Esophagus muscularis mucosa (tissue), 4 donors: ENCODE results near the gene FLT4. TPM values are rescaled to one million over a fixed set of nuclear protein-coding genes. Genes with fewer than 3 reads are reported as not detected.

Experiments
- DNase-seq: peaks from one replicate; pipeline ENCODE4 v3.0.0-alpha.2; 2017; ENCODE audit errors: extremely low spot score
- H3K27ac ChIP-seq, 4 donors: fragments of 200-600 bp; sonication (generic); replicated peaks in 1 of 4; 1 replicate in 3 of 4; 2 replicates in 1 of 4; pipeline ENCODE4 v1.5.1; 2016 to 2019; ENCODE audit warnings: mild to moderate bottlenecking in 1 of 4
- H3K27me3 ChIP-seq, 4 donors: fragments of 200-600 bp; sonication (generic); one replicate each; pipeline versions ENCODE4 v1.5.1 to v1.6.0; 2016 to 2019
- H3K36me3 ChIP-seq, 4 donors: fragments of 200-600 bp; sonication (generic); one replicate each; pipeline ENCODE4 v1.5.1; 2016 to 2019
- H3K4me1 ChIP-seq, 4 donors: fragments of 200-600 bp; sonication (generic); one replicate each; pipeline ENCODE4 v1.5.1; 2016 to 2019
- H3K4me3 ChIP-seq, 4 donors: fragments of 200-600 bp; sonication (generic); 1 replicate in 2 of 4; 2 replicates in 2 of 4; pipeline ENCODE4 v1.5.1; 2016 to 2019; ENCODE audit warnings: mild to moderate bottlenecking in 4 of 4, moderate library complexity in 1 of 4
- H3K9me3 ChIP-seq, 4 donors: fragments of 200-600 bp; sonication (generic); 1 replicate in 3 of 4; 2 replicates in 1 of 4; pipeline ENCODE4 v1.5.1; 2016 to 2019
- EP300 ChIP-seq: sonication (generic); formaldehyde crosslinking; IDR thresholded peaks from one replicate; pipeline ENCODE4 v1.6.1; 2017; ENCODE audit warnings: antibody characterized with exemption
- POLR2A ChIP-seq: fragments of 450-650 bp; IDR thresholded peaks from one replicate; pipeline ENCODE4 v1.6.1; 2017; ENCODE audit warnings: antibody characterized with exemption, moderate library complexity, mild to moderate bottlenecking, low read depth
- POLR2AphosphoS5 ChIP-seq, 2 donors: sonication (generic); formaldehyde crosslinking; IDR thresholded peaks; one replicate each; pipeline ENCODE4 v1.6.1; 2017; ENCODE audit warnings: antibody characterized with exemption in 2 of 2
- WGBS: methylation state at CpG from one replicate; pipeline ENCODE4 v1.1.5; 2018; 5-methylcytosine and 5-hydroxymethylcytosine counted together
- intact Hi-C: fragments of 100-400 bp; cut with DNase I; formaldehyde crosslinking; loops from one replicate; pipeline ENCODE4 v1.15.1; 2023
- total RNA-seq, 4 donors: library from RNA; depleted of rRNA; stranded (reverse); fragments of >200 nt; gene quantifications; one replicate each; pipeline versions ENCODE4 v1.1.0 to v1.2.1, GENCODE V29; 2016
- TF ChIP-seq, protein P1 (sequence below), 3 experiments: fragments of 200-600 bp in 2 of 3; fragments of 450-650 bp in 1 of 3; sonication (generic) in 2 of 3; IDR thresholded peaks; one replicate each; pipeline ENCODE4 v1.5.1; 2017 to 2019; ENCODE audit warnings: antibody characterized with exemption in 3 of 3, mild to moderate bottlenecking in 2 of 3, moderate library complexity in 1 of 3

FLT4 gene
- total RNA-seq: 10 to 100 TPM; 10.4 to 15.6 (median 11.8) TPM

DNA sequence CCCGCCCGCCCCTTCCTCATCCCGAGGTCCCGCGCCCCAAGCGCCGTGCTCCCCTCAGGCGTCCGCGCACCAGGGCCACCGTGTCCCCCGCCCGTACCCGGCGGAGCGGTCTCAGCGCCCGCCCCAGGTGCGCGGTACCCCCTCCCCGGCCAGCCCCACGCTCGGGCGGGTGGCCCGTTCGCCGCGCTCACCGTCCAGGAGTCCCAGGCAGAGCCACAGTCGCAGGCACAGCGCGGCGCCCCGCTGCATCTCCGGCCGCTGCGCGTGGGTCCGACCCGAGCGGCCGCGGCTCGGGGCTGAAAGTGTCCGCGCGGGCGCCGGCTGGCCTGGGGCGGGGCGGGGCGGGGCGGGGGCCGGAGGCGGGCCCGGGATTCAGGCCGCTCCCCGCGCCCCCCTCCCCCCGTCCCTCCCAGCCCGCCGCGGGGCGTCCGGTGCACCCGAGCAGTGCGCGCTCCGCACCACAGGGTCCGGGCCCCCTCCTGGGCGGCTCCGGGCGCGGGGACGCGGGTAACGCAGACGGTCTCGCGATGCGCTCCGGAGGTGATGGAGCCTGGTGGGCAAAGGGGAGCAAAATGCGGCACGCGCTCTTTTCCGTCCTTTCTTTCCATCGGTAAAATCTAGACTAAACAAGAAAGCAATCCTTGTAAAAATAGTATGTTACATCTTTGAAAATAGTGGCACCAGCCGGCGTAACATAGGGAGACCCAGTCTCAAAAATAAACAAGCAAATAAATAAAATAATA, at the start of gene FLT4:
Gene FLT4 (minus strand): TSS at position 304 of the 743 bp plus-strand sequence. CDS start 55 bp downstream, at position 249.
- Histone ChIP-seq H3K9me3 (no peaks in the 10 kb centered on the region), H3K36me3 (no peaks in the 10 kb centered on the region), H3K27me3 (peaks cover 0 to 90% (median 13%) of the 10 kb centered on the region in 4 donors), H3K4me1 (peaks cover 9 to 44% (median 27%) of the 10 kb centered on the region in 4 donors), H3K27ac (peak within 1 kb of the TSS in 2 of 4 donors; percentile 48 to 53), H3K4me3 (peak within 1 kb of the TSS; percentile 52 to 61 (median 53))
- intact Hi-C loops: no loop called here
- no peak for DNase-seq
- 2% methylated on average over 32 of the region's 89 CpGs for WGBS
- TF ChIP-seq POLR2AphosphoS5 (IDR thresholded peaks at IDR 0.05): no peak
- no peak for TF ChIP-seq EP300
- TF ChIP-seq, protein P1, sequence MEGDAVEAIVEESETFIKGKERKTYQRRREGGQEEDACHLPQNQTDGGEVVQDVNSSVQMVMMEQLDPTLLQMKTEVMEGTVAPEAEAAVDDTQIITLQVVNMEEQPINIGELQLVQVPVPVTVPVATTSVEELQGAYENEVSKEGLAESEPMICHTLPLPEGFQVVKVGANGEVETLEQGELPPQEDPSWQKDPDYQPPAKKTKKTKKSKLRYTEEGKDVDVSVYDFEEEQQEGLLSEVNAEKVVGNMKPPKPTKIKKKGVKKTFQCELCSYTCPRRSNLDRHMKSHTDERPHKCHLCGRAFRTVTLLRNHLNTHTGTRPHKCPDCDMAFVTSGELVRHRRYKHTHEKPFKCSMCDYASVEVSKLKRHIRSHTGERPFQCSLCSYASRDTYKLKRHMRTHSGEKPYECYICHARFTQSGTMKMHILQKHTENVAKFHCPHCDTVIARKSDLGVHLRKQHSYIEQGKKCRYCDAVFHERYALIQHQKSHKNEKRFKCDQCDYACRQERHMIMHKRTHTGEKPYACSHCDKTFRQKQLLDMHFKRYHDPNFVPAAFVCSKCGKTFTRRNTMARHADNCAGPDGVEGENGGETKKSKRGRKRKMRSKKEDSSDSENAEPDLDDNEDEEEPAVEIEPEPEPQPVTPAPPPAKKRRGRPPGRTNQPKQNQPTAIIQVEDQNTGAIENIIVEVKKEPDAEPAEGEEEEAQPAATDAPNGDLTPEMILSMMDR (IDR thresholded peaks at IDR 0.05): no peak
- no peak for TF ChIP-seq POLR2A

DNA sequence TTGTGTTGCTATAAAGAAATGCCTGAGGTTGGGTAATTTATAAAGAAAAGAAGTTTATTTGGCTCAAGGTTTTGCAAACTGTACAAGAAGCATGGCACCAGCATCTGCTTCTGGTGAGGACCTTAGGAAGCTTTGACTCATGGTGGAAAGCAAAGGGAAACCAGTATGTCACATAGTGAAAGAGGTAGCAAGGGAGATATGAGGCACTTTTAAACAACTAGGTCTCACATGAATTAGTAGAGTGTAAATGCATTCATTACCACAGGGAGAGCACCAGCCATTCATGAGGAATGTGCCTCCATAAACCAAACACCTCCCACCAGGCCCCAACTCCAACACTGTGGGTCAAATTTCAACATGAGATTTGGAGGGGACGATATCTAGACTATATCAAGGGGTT, 49.6 kb upstream of the FLT4 start:
- no peaks in the 10 kb centered on the region for H3K36me3 ChIP-seq
- H3K4me1 ChIP-seq: no peaks in the 10 kb centered on the region
- H3K27ac ChIP-seq: no peak overlapping the region
- no peak for DNase-seq
- intact Hi-C loops: no loop called here
- TF ChIP-seq POLR2A: no peak
- no peak overlapping the region for H3K4me3 ChIP-seq
- 91% methylated on average over 1 of the region's 1 CpG for WGBS
- peaks cover 0 to 19% (median 12%) of the 10 kb centered on the region in 4 donors for H3K9me3 ChIP-seq
- H3K27me3 ChIP-seq: peaks cover 0 to 10% (median 0%) of the 10 kb centered on the region in 4 donors

DNA sequence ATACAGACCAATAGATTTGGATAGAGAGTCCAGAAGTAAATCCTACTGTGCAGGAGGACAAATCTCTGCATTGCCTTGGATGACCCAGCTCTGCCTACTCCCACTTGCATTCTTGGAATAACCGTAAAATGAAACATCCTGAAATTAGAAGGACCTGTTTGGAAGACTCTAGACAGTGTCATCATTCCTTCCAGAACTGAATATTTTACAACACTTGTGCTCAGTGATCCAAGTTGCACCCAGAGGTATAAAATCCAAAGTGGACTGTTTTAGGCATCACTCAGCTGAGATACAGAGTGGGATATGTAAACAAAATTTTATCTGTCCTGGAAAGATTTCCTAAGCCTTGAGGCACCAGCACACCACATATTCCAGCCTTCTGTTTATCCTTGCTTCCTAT, 46.7 kb upstream of the FLT4 start:
- 91% methylated on average over 1 of the region's 1 CpG for WGBS
- Histone ChIP-seq H3K36me3 (no peaks in the 10 kb centered on the region), H3K27me3 (peaks cover 0 to 24% (median 0%) of the 10 kb centered on the region in 4 donors), H3K27ac (no peak overlapping the region), H3K4me3 (no peak overlapping the region), H3K4me1 (no peaks in the 10 kb centered on the region), H3K9me3 (peaks cover 0 to 19% (median 10%) of the 10 kb centered on the region in 4 donors)
- DNase-seq: no peak
- TF ChIP-seq POLR2AphosphoS5 (IDR thresholded peaks at IDR 0.05) (no peak), POLR2A (no peak), EP300 (no peak)
- TF ChIP-seq, protein P1 (IDR thresholded peaks at IDR 0.05): no peak
- intact Hi-C loops: no loop called here

DNA sequence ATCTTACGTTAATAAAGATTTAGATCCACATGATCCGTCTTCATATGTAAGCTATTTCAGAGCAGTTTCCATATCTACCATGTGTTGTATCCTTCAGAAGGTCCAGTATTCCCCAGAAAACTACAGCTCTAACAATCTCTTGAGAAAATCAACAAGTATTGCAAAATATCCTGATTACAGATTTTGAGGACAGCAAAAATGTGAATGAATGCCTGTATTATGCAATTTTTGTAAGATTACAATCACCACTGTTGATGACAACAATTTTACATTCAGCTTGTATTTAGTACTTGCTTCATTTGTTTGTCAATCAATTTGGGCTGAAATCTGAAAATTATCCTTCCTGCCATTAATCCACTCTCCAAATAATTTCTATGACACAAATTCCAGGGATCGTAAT, 43.0 kb upstream of the FLT4 start:
- intact Hi-C loops: no loop called here
- Histone ChIP-seq H3K4me1 (no peaks in the 10 kb centered on the region), H3K4me3 (no peak overlapping the region), H3K27me3 (peaks cover 0 to 37% (median 0%) of the 10 kb centered on the region in 4 donors), H3K9me3 (peaks cover 0 to 12% (median 7%) of the 10 kb centered on the region in 4 donors), H3K27ac (no peak overlapping the region), H3K36me3 (no peaks in the 10 kb centered on the region)
- no peak for DNase-seq
- 86% methylated on average over 3 of the region's 3 CpGs for WGBS
- TF ChIP-seq, protein P1 (IDR thresholded peaks at IDR 0.05): no peak
- no peak for TF ChIP-seq POLR2AphosphoS5 (IDR thresholded peaks at IDR 0.05)
- no peak for TF ChIP-seq EP300
- no peak for TF ChIP-seq POLR2A

DNA sequence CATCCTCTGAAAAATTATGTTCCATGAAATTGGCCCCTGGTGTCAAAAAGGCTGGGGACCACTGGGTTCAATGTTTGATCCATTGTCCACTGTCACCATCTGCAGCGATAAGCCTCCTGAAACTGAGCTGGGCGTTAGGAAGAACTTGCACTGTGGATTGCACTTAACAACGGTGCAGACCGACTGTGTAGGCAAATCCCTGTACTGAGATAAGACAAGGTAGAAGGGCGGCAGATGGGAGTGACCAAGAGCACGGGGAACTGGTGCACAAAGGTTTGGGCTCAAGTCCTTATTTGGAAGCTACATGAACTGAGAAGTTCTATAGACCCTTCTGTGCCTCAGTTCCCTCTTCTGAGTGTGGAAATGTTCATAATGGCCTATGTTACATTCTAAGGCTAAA, 41.6 kb upstream of the FLT4 start:
- TF ChIP-seq EP300 (no peak), POLR2AphosphoS5 (IDR thresholded peaks at IDR 0.05) (no peak)
- TF ChIP-seq, protein P1 (IDR thresholded peaks at IDR 0.05): no peak
- intact Hi-C loops: no loop called here
- Histone ChIP-seq H3K4me3 (no peak overlapping the region), H3K36me3 (no peaks in the 10 kb centered on the region), H3K27me3 (peaks cover 0 to 41% (median 0%) of the 10 kb centered on the region in 4 donors), H3K27ac (no peak overlapping the region), H3K9me3 (peaks cover 0 to 8% (median 6%) of the 10 kb centered on the region in 4 donors), H3K4me1 (no peaks in the 10 kb centered on the region)
- DNase-seq: peak; percentile 77
- WGBS: 92% methylated on average over 6 of the region's 6 CpGs
